Stimulated activated naive CD8-positive, alpha-beta T cell treated with anti-CD3 and anti-CD28 coated beads, Interleukin-15, Interleukin-2, amounts not matched to agents 100 U/mL and 50 U/mL, for 24 hours (primary cell): ENCODE results near the gene DPP3.
"Not testable (repeated sequence)": the region's sequence is repeated elsewhere in the genome, so short reads cannot be mapped to it uniquely, and the experiment has no call there.

ENCODE experiments used
- ATAC-seq: fragments of 150-1000 bp; cut with Tn5 transposase; one replicate; pipeline ENCODE4 v1.10.0; 2021
- DNase-seq: peaks from one replicate; pipeline ENCODE4 v3.0.0; 2021

The DPP3 gene

DNA sequence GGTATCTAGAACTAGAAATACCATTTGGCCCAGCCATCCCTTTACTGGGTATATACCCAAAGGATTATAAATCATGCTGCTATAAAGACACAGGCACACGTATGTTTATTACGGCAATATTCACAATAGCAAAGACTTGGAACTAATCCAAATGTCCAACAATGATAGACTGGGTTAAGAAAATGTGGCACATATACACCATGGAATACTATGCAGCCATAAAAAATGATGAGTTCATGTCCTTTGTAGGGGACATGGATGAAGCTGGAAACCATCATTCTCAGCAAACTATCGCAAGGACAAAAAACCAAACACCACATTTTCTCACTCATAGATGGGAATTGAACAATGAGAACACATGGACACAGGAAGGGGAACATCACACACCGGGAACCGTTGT lies 16.1 kb upstream of the DPP3 start:
- not testable (repeated sequence) for DNase-seq, ATAC-seq

DNA sequence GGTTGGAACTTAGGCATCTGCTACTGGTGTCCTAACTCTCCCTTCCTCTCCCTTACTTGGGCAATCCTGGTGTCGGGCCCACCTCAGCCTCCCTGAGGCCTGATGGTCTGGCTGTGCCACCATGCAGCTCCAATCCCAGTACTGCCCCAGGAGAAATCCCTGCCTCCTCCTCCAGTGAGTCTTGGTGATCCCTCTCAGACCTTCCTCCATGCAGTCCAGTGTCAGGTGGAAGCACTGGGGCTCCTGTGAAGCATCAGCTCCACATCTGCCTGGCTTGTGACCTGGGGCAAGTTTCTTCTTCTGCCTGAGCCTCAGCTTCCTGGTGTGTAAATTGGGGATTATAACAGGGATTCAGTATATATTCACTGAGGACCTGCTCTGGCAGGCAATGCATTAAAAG lies 15.3 kb upstream of the DPP3 start:
- ATAC-seq (no peak), DNase-seq (no peak)

- DNase-seq = no peak
- no peak for ATAC-seq
Observed at GRCh38 chr11:66465373-66466224, 14.6 kb upstream of the DPP3 start.

GRCh38 chr11:66466225-66467033 lies 13.8 kb upstream of the DPP3 start, which contains the start of gene PELI3:
TSS of gene PELI3 (plus strand) at chr11:66466905. CDS start at chr11:66468129, 1,224 bp downstream.
- peak; percentile 95 for DNase-seq
- peak; percentile 85 for ATAC-seq

DNA sequence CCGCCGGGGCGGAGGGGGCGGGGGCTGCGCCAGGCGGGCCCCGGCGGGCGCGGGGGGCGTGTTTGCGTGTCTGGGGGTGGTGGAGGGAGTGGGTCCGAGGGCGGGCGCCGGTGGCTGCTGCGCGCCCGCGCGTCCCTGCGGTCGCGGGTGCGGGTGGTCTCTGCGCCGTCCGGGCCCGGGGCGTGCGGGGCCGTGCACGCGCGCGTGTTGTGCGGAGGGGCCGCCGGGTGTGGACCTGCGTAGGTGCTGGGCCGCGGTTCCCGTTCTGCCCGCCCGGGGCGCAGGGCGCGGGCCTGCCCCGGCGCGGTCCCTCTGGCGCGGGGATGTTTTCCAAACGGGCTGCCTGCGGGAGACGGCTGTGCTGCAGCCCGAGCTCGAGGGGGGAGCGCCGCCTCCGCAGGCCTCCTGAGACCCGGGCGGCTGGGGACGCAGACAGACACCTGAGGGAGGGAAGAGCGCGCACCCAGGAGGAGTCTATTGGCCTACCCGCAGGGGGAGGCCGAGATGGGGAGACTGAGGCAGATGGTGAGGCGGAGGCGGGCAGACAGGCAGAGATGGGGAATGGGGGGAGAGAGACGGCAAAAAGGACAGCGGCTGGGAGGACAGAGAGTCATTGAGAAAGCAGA lies 13.1 kb upstream of the DPP3 start:
- peak; percentile 21 for ATAC-seq

DNA sequence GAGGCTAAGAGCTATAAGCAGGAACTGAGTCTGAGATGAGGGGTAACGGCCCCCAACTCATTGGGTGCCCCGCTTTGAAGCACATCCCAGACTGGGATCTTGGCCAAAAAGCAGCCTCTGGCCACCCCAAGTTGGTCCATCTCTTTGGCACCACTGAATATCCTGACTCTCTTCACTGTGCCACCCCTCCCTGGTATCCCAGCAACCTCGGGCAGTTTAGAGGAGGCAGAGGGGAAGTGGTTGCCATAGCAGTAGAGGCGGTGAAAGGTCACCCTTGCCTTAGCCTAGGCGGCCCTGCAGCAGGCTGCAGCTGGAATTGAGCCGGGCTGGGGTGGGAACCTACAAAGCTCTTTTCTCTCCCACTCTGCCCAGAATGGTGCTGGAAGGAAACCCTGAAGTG lies 12.5 kb upstream of the DPP3 start:
- ATAC-seq (peak; percentile 55), DNase-seq (peak; percentile 45)

More for the DNA sequence above, 13.1 kb upstream of the DPP3 start:
- DNase-seq = no peak

GRCh38 chr11:66468691-66469090 lies 11.5 kb upstream of the DPP3 start:
- ATAC-seq (no peak), DNase-seq (no peak)

- DNase-seq = no peak
- no peak for ATAC-seq
Observed at GRCh38 chr11:66469441-66469840, 10.8 kb upstream of the DPP3 start.

DNA sequence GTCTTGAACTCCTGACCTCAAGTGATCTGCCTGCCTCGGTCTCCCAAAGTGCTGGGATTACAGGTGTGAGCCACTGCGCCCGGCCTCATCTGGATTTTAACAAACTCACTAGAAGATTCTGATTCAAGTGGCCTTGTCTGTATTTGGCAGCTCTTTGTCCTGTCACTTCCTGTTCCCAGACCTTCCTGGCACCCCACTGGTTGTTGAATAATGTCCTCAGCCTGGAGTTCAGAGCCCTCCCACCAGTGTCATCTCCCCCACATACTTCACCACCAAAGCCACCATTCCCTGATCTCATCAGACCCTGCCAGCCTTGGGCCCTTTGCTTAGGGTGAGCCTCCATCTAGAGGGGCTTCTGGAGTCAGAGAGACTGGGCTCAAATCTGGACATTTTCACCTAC lies 10.2 kb upstream of the DPP3 start:
- DNase-seq (no peak), ATAC-seq (no peak)

DNA sequence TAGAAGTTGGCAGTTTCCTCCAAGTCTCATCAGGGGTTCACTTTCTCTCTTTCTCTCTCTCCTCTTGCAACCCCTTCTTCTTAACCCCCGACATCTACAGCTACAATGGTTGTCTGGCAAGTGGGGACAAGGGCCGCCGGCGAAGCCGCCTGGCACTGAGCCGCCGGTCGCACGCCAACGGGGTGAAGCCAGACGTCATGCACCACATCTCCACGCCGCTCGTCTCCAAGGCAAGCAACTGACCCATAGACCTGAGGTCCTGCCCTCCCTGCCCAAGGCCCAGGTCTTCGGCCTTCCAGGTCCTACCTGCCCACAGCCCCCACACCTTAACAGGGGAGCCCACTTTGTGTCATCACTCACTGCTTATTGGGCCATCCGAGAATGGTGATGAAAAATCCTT lies 9.1 kb upstream of the DPP3 start:
- no peak for ATAC-seq

DNA sequence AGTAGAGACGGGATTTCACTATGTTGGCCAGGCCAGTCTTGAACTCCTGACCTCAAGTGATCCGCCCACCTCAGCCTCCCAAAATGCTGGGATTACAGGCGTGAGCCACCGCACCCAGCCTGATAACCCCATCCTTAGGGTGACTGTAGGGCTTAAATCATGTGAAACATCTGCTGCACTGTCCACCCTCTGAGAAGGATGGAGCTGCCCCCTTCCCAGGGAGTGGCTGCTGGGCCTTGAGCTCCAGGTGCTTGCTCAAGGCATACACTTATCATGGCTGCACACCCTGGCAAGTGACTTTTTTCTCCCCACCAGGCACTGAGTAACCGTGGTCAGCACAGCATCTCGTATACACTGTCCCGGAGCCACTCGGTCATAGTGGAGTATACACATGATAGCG lies 8.2 kb upstream of the DPP3 start:
- no peak for ATAC-seq
- no peak for DNase-seq

More for the DNA sequence above, 9.1 kb upstream of the DPP3 start:
- DNase-seq = no peak

DNA sequence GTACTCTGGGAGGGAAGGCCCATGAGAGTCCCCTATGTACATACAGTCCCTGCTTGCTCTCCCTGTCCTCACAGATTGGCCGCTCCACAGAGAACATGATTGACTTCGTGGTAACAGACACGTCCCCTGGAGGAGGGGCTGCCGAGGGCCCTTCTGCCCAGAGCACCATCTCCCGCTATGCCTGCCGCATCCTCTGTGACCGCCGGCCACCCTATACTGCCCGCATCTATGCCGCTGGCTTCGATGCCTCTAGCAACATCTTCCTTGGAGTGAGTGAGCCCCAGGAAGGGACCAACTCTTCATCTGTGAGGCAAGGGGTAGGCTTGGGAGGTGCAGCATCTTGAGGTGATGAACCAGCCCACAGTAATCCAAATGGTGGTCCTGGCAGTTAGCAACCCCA lies 7.1 kb upstream of the DPP3 start:
- ATAC-seq (no peak), DNase-seq (no peak)

DNA sequence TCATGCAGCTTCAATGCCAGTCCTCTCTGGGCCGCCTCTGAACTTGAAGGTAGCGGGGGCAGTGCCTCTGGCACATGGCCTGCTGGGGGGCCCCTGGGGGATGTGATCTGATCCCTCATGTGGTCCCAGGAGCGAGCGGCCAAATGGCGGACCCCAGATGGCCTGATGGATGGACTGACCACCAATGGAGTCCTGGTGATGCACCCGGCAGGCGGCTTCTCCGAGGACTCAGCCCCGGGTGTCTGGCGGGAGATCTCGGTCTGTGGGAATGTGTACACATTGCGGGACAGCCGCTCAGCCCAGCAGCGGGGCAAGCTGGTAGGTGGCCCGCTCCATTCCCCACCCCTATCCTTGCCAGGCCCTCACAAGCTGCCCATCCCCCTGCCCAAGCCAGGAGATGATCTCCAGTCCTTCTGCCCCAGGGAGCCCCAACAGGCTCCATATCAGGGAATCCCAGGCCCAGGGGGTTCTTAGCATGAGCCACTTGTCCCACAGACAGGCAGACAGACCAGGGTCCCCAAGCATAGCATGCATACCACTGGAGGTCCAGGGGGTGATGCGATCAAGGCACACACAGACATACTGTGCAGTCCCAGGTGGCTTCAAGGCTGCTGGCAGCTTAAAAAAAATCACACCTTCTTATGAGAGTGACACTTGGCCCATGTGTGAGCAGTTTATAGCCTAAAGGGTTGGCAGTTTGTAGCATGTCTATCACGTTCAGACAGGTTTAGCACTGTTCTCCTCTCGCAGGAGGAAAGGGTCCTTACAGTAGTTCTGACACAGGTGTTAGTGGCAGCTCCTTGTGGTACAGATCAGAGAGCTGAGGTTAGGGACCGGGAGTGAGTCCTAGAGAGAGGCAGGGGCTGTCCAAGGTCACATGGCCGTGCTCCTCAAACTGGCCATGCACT lies 6.4 kb upstream of the DPP3 start:
- ATAC-seq (no peak), DNase-seq (no peak)

DNA sequence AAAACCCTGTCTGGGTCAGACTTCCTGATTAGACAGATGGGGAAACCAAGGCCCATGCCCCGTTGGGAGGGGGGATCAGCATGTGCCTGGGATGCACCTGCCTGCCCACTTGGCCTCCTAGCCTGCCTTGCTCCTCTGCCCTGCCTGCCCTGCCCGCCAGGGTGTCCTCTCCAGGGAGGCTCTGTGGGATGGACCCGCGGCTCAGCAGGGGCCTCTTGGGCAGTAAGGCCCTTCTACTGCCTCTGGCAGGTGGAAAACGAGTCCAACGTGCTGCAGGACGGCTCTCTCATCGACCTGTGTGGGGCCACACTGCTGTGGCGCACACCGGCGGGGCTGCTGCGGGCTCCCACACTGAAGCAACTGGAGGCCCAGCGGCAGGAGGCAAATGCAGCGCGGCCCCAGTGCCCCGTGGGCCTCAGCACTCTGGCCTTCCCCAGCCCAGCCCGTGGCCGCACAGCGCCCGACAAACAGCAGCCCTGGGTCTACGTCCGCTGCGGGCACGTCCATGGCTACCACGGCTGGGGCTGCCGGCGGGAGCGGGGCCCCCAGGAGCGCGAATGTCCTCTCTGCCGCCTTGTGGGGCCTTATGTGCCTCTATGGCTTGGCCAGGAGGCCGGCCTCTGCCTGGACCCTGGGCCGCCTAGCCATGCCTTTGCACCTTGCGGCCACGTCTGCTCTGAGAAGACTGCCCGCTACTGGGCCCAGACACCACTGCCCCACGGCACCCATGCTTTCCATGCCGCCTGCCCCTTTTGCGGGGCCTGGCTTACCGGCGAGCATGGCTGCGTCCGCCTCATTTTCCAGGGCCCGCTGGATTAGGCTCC lies 4.7 kb upstream of the DPP3 start:
- DNase-seq = no peak
- no peak for ATAC-seq

DNA sequence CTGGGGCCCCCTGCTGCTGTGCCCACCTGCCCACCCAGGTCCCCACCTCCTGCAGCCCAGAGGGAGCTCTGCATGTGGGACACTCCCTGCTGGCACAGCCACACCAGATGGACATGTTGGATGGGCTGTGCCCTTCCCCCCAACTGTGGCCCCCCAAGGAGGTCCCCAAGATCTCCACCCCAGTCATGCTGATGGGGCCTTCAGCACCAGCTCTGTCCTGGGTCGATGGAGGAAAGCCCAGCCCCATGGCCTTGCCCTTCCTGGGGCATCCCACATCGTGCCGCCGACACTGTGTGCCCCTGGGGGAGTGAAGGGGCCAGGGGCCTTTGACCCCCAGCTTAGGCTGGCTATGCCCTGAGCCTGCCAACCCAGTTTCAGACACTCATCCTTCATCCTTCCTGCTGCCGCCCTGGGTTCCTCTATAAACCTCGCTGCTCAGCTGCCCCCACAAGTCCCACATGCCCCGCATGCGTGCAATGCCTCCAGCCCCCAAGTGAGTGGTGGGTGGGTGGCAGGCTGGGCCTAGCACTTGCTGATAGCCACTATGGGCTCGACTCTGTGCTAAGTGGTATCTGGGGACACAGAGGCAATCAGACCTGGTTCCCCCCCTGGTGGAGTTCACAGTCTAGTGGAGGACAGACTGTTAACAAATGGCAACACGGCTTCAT lies 3.9 kb upstream of the DPP3 start:
- ATAC-seq = no peak

DNA sequence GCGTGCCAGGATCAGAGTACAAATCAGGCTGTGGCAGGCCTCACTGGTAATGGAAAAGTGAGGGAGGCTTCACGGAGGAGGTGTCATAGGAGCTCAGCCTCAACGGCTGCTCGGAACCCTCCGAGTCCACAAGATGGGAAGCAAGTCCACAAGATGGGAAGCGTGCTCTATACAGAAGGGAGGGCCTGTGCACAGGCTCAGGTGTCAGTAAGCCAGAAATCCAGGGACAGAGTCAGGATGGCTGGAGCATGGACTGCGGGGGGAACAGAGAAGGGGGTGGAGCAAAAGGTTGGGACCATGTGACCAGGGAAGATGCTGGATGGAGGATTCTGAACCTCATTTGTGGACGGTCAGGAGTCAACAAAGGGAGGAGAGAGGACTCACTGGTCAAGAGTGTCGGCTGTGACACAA lies 3.4 kb upstream of the DPP3 start:
- ATAC-seq (no peak), DNase-seq (no peak)

More for the DNA sequence above, 3.9 kb upstream of the DPP3 start:
- no peak for DNase-seq

DNA sequence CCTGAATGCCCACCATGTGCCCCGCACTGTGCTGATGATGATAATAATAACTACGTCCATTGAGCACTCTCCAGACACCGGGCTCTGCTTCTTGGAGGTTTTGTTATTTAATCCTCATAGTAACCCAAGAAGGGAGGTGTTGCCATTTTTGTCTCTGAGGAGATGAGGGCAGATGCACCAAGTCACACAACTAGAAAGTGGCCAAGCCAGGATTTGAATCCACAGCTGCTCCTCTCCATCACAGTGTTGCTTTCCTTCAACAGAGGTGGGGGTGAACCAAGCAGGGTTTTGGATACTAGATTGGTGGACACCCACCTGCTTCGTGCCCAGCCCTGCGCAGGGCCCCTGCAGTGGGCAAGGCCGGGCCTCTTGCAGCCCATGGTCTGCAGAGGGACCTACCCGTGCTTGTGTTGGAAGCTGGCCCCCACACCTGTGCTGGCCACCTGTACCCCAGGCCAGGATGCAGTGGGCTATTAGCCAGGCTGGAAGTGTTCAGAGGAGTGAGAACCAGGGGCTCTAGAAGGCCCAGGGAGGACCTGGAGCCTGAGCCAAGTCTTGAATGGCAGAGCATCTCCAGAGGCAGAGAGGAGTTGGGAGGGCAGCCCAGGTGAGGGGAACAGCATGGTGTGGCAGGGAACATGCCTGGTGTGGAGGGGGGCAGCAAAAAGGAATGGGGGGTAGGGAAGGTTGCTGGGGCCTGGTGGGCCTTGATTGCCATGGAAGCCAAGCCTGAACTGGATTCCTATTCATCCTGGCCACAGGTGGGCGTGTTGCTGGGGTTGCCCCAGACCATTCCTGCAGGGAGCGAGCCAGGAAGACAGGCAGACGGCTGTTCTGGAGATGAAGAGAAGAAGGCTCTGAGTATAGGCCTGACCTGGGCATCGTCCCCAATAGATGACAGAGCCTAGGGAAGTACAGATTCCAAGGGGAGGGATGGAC lies 2.7 kb upstream of the DPP3 start:
- no peak for ATAC-seq

GRCh38 chr11:66478729-66479393 lies 1.4 kb upstream of the DPP3 start:
- ATAC-seq = no peak
- peak; percentile 60 for DNase-seq

More for the DNA sequence above, 2.7 kb upstream of the DPP3 start:
- DNase-seq = no peak
